Transverse colon (tissue), 4 donors: ENCODE measurements around the gene PDCL3. TPM values are rescaled to one million over a fixed set of nuclear protein-coding genes. Genes with fewer than 3 reads are reported as not detected.

Source experiments
- DNase-seq: peaks from one replicate; pipeline ENCODE4 v3.0.0-alpha.2; 2019
- H3K27ac ChIP-seq, 4 donors: fragments of 200-600 bp; sonication (generic); 2 replicates each; pipeline ENCODE4 v1.5.1; 2016 to 2018; ENCODE audit warnings: inconsistent platforms in 4 of 4
- H3K27me3 ChIP-seq: fragments of 200-600 bp; sonication (generic); 2 replicates; pipeline ENCODE4 v1.5.1; 2017; ENCODE audit warnings: inconsistent platforms
- H3K36me3 ChIP-seq, 4 donors: fragments of 200-600 bp; sonication (generic); 2 replicates each; pipeline ENCODE4 v1.5.1; 2017 to 2019; ENCODE audit warnings: inconsistent platforms in 4 of 4
- H3K4me1 ChIP-seq, 4 donors: fragments of 200-600 bp; sonication (generic); 2 replicates each; pipeline ENCODE4 v1.5.1; 2017 to 2020; ENCODE audit warnings: inconsistent platforms in 4 of 4
- H3K4me3 ChIP-seq, 4 donors: fragments of 200-600 bp; sonication (generic); 1 replicate in 1 of 4; 2 replicates in 3 of 4; pipeline versions ENCODE4 v1.5.1 to v1.6.1; 2017 to 2019; ENCODE audit warnings: inconsistent platforms in 4 of 4
- H3K9me3 ChIP-seq, 2 donors: fragments of 200-600 bp; sonication (generic); 2 replicates each; pipeline ENCODE4 v1.5.1; 2017 to 2019; ENCODE audit warnings: inconsistent platforms in 2 of 2
- CTCF ChIP-seq, 5 experiments: fragments of 200-600 bp in 3 of 5; fragments of 450-650 bp in 2 of 5; sonication (generic) in 3 of 5; IDR thresholded peaks; 1 replicate in 2 of 5; 2 replicates in 3 of 5; pipeline ENCODE4 v1.5.1; 2016 to 2017; ENCODE audit warnings: antibody characterized with exemption in 5 of 5, inconsistent platforms in 3 of 5, mild to moderate bottlenecking in 2 of 5, moderate library complexity in 1 of 5
- EP300 ChIP-seq: sonication (generic); formaldehyde crosslinking; IDR thresholded peaks from one replicate; pipeline ENCODE4 v1.6.1; 2017; ENCODE audit warnings: antibody characterized with exemption, low read depth
- POLR2A ChIP-seq: fragments of 450-650 bp; IDR thresholded peaks from one replicate; pipeline ENCODE4 v1.6.1; 2016; ENCODE audit warnings: antibody characterized with exemption, mild to moderate bottlenecking, moderate library complexity
- POLR2AphosphoS5 ChIP-seq, 3 donors: sonication (generic); formaldehyde crosslinking; IDR thresholded peaks; one replicate each; pipeline ENCODE4 v1.6.1; 2016; ENCODE audit warnings: antibody characterized with exemption in 3 of 3
- WGBS, 2 donors: methylation state at CpG; one replicate each; pipeline ENCODE4 v1.1.5; 2018; ENCODE audit warnings: low coverage in 1 of 2; 5-methylcytosine and 5-hydroxymethylcytosine counted together
- in situ Hi-C, 4 donors: fragments of 200-750 bp; cut with MboI; loops; one replicate each; pipeline versions ENCODE4 v1.15.0 to v1.15.1; 2017; ENCODE audit warnings: low sequenced_read_pairs in 3 of 4, low pct_ligation_motif_present in 1 of 4, low pct_unique_long_range_greater_than_20kb in 1 of 4
- intact Hi-C: fragments of 100-400 bp; cut with DNase I; formaldehyde crosslinking; loops from one replicate; pipeline ENCODE4 v1.15.1; 2023; ENCODE audit warnings: low total_unique reads
- total RNA-seq, 4 donors: library from RNA; depleted of rRNA; stranded (reverse); fragments of >200 nt; gene quantifications; one replicate each; pipeline ENCODE4 v1.1.0, GENCODE V29; 2016

PDCL3 gene
- total RNA-seq, 4 donors from 2014 or later: 2.2 to 17.3 (median 15.8) TPM; not detected in 1

GRCh38 chr2:100612388-100613000, 49.7 kb downstream of the PDCL3 start:
- Histone ChIP-seq H3K27ac (no peak overlapping the region), H3K4me3 (no peak overlapping the region), H3K27me3 (no peaks in the 10 kb centered on the region), H3K4me1 (no peaks in the 10 kb centered on the region), H3K9me3 (no peaks in the 10 kb centered on the region), H3K36me3 (no peaks in the 10 kb centered on the region)
- TF ChIP-seq POLR2AphosphoS5 (IDR thresholded peaks at IDR 0.05) (no peak), EP300 (no peak), CTCF (IDR thresholded peaks at IDR 0.05) (no peak), POLR2A (no peak)
- intact Hi-C loops: loop anchor here (10.0 kb wide), 1 partner anchor 112 kb away; no protein-coding TSS in a partner anchor
- no peak for DNase-seq
- 77 to 80% methylated on average over 1 to 9 of the region's 9 CpGs for WGBS, 2 donors
- in situ Hi-C loops: loop anchor here in 2 of 4 donors (10.0 to 25.0 kb wide), 2 partner anchors 372 to 375 kb away; no protein-coding TSS in a partner anchor

- H3K27me3 ChIP-seq: no peaks in the 10 kb centered on the region
- H3K9me3 ChIP-seq: no peaks in the 10 kb centered on the region
- H3K4me1 ChIP-seq: no peaks in the 10 kb centered on the region
- no peak overlapping the region for H3K27ac ChIP-seq
- H3K36me3 ChIP-seq: no peaks in the 10 kb centered on the region
- DNase-seq: no peak
- in situ Hi-C loops: loop anchor here in 2 of 4 donors (10.0 to 25.0 kb wide), 2 partner anchors 371 to 374 kb away; no protein-coding TSS in a partner anchor
- intact Hi-C loops: loop anchor here (10.0 kb wide), 1 partner anchor 111 kb away; no protein-coding TSS in a partner anchor
- 67 to 71% methylated on average over 1 of the region's 1 CpG for WGBS, 2 donors
- TF ChIP-seq EP300: no peak
- no peak for TF ChIP-seq POLR2A
- no peak overlapping the region for H3K4me3 ChIP-seq
Observed at GRCh38 chr2:100613719-100614118, 50.9 kb downstream of the PDCL3 start.

GRCh38 chr2:100614455-100615000, 51.7 kb downstream of the PDCL3 start:
- Histone ChIP-seq H3K36me3 (no peaks in the 10 kb centered on the region), H3K4me1 (no peaks in the 10 kb centered on the region), H3K9me3 (no peaks in the 10 kb centered on the region), H3K4me3 (no peak overlapping the region), H3K27me3 (no peaks in the 10 kb centered on the region), H3K27ac (no peak overlapping the region)
- TF ChIP-seq POLR2AphosphoS5 (IDR thresholded peaks at IDR 0.05): no peak
- TF ChIP-seq EP300: no peak
- TF ChIP-seq POLR2A: no peak
- TF ChIP-seq CTCF (IDR thresholded peaks at IDR 0.05): no peak
- DNase-seq: no peak
- in situ Hi-C loops (loop anchor here in 2 of 4 donors (10.0 to 25.0 kb wide), 2 partner anchors 370 to 373 kb away; no protein-coding TSS in a partner anchor), intact Hi-C loops (loop anchor here (10.0 kb wide), 1 partner anchor 110 kb away; no protein-coding TSS in a partner anchor)
- WGBS, 2 donors: 86% methylated on average over 11 of the region's 11 CpGs; no CpG with 5 or more reads in 1 of the 2 donors

GRCh38 chr2:100615471-100615870, 52.7 kb downstream of the PDCL3 start:
- 78 to 100% methylated on average over 1 to 6 of the region's 6 CpGs for WGBS, 2 donors
- TF ChIP-seq EP300: no peak
- TF ChIP-seq POLR2A: no peak
- TF ChIP-seq CTCF (IDR thresholded peaks at IDR 0.05): no peak
- H3K27me3 ChIP-seq: no peaks in the 10 kb centered on the region
- no peaks in the 10 kb centered on the region for H3K9me3 ChIP-seq
- DNase-seq: no peak
- intact Hi-C loops: loop anchor here (10.0 kb wide), 1 partner anchor 109 kb away; no protein-coding TSS in a partner anchor
- in situ Hi-C loops: loop anchor here in 2 of 4 donors (10.0 to 25.0 kb wide), 2 partner anchors 369 to 372 kb away; no protein-coding TSS in a partner anchor
- no peak overlapping the region for H3K27ac ChIP-seq
- no peaks in the 10 kb centered on the region for H3K4me1 ChIP-seq
- no peak overlapping the region for H3K4me3 ChIP-seq
- no peaks in the 10 kb centered on the region for H3K36me3 ChIP-seq
